Ishikawa (cell line): ENCODE measurements around the gene CRYBB1.

Experiments used
- TAF1 ChIP-seq: IDR thresholded peaks from 2 replicates; pipeline ENCODE4 v1.6.1; 2012; ENCODE audit warnings: low read depth, mild to moderate bottlenecking
- TF ChIP-seq, protein P1 (sequence below): IDR thresholded peaks from 2 replicates; pipeline ENCODE4 v1.6.1; 2012; ENCODE audit warnings: low read depth, mild to moderate bottlenecking
- TF ChIP-seq, protein P2 (sequence below): IDR thresholded peaks from 2 replicates; pipeline ENCODE4 v1.6.1; 2012

DNA sequence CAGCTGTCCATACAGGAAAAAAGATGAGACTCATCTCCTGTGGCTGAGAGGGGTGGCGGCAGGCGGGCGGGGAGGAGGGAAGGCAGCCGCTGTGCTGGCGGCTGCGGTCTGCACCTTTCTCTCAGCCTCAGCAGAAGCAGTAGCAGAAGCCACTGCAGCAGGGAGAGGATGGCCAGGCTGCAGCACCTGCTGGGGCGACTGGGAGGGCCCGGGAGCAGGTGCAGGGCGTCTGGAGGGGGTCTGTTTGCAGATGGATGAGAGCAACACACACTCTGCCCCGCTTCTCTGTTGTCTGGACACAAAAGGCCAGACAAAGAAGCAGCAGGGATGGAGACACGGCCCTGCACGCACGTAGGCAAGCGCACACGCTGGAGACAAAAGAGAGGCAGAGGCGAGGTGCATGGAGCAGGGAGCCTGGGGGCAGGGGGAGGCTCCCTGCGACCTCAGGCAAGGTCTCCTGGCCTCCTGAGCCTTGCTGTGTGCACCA lies 30.2 kb upstream of the CRYBB1 start:
- TF ChIP-seq, protein P1, sequence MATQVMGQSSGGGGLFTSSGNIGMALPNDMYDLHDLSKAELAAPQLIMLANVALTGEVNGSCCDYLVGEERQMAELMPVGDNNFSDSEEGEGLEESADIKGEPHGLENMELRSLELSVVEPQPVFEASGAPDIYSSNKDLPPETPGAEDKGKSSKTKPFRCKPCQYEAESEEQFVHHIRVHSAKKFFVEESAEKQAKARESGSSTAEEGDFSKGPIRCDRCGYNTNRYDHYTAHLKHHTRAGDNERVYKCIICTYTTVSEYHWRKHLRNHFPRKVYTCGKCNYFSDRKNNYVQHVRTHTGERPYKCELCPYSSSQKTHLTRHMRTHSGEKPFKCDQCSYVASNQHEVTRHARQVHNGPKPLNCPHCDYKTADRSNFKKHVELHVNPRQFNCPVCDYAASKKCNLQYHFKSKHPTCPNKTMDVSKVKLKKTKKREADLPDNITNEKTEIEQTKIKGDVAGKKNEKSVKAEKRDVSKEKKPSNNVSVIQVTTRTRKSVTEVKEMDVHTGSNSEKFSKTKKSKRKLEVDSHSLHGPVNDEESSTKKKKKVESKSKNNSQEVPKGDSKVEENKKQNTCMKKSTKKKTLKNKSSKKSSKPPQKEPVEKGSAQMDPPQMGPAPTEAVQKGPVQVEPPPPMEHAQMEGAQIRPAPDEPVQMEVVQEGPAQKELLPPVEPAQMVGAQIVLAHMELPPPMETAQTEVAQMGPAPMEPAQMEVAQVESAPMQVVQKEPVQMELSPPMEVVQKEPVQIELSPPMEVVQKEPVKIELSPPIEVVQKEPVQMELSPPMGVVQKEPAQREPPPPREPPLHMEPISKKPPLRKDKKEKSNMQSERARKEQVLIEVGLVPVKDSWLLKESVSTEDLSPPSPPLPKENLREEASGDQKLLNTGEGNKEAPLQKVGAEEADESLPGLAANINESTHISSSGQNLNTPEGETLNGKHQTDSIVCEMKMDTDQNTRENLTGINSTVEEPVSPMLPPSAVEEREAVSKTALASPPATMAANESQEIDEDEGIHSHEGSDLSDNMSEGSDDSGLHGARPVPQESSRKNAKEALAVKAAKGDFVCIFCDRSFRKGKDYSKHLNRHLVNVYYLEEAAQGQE = no peak
- TF ChIP-seq, protein P2, sequence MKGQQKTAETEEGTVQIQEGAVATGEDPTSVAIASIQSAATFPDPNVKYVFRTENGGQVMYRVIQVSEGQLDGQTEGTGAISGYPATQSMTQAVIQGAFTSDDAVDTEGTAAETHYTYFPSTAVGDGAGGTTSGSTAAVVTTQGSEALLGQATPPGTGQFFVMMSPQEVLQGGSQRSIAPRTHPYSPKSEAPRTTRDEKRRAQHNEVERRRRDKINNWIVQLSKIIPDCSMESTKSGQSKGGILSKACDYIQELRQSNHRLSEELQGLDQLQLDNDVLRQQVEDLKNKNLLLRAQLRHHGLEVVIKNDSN = no peak
- no peak for TF ChIP-seq TAF1
